Stimulated activated CD8-positive, alpha-beta memory T cell treated with anti-CD3 and anti-CD28 coated beads, Interleukin-4, amount 100 ng/mL, for 1 hour (primary cell): ENCODE results near the gene RNF150.

Experiments used
- DNase-seq, 2 donors: peaks; one replicate each; pipeline ENCODE4 v3.0.0-alpha.2; 2020; ENCODE audit warnings: low read depth in 2 of 2, low spot score in 1 of 2

The RNF150 gene

DNA sequence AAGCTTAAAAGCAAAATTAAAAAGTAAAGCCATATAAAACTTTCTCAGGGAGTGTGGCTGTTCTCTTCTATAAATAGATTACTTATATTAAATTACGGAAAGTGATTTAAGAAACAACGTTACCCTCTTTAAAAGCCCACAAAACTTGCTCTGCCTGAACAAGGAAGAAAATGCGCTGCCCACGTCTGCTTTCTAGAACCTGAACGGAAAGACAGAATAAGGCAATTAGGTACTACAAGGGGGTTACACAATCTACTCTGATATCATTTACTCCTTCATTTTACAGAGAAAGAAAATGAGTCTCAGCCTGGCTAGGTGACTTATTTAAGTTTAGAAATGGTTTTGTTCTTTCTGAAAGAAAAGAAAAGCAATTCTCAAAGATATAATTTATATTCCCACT, 147.2 kb downstream of the RNF150 start:
- DNase-seq = no peak

DNA sequence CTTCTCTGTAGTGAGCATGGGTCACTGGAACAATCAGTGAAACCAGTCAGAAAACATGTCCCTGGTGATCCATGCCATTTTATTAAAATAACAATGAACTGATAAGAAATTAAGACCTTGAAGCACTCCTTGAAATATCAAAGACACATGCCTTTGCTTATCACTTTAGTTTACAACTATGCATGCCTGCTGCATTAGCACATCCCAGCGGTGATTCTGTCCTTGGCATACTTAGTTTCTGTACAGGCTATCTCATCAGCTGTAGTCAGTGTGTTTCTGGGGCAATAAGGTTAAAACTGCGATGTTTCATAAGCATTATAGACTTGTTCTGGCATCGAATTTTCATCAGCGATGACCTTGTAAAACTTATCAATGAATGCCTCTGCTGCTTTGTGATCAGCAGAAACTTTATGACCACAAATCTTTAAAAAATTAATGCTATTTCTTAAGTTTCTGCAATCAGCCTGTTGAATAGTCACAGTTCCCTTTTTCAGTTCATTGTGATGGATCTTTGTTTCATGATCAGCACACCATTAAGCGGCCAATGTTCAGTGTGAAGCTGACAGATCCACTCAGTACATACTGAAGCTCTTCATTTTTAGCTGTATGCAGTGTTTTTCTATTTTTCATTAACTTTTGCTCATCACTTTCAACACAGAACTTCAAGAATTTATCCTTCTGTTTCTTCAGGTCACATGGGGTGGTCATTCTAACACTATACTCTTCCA, 150.5 kb downstream of the RNF150 start:
- DNase-seq = no peak

GRCh38 chr4:140980426-140981200, 152.7 kb downstream of the RNF150 start:
- no peak for DNase-seq

GRCh38 chr4:140976768-140977167, 156.5 kb downstream of the RNF150 start:
- DNase-seq = no peak

DNA sequence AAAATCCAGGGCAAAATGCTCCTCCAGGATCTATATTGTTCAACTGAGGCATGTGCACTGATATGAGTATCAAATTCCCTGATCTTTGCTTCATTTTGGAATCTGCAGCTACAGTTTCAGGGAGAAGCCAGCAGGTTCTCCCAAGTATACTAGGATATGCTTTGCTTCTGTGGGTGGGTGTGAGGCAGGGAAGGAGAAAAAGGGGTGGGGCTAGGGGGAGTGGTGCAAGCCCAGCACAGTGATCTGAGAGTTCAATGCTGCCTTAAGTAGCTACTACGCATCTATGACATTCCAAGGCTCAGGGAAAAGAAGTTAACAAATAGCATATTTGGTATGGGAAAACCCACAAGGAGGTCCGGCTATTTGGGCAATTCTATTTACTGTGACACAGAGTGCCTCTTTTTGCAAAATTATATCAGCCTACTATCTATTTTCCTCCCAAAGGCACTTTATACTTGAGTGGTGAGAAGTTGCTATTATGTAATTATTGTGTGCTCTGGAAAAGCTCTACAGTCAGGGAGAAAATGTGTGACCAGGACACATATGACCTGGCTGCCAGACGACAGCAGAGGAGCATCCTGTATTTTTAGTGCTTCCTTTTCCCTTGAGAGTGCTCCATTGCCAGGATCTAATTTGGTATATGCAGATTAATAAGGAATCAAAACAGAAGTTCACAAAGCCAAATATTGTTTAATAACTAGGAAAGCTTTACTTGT, 162.0 kb downstream of the RNF150 start:
- no peak for DNase-seq

GRCh38 chr4:140969296-140969695, 164.0 kb downstream of the RNF150 start:
- no peak for DNase-seq

DNA sequence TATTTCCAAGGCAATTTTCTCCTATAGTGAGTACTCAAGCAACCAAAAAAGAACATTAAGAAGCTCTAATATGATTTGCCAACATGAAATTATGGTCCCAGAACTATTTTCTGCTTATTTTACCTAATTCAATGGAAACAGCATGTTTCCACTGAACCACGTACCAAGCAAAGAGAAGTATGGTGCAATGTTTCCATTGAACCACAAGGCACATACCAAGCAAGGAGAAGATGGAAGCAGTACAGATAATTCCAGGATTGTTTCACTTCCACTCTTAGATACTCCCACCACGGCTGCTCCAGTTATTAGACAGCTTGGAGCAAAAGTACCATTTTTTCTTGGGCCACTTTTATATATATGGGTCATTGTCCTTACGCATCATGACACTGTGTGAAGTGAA, 164.9 kb downstream of the RNF150 start:
- DNase-seq = no peak

DNA sequence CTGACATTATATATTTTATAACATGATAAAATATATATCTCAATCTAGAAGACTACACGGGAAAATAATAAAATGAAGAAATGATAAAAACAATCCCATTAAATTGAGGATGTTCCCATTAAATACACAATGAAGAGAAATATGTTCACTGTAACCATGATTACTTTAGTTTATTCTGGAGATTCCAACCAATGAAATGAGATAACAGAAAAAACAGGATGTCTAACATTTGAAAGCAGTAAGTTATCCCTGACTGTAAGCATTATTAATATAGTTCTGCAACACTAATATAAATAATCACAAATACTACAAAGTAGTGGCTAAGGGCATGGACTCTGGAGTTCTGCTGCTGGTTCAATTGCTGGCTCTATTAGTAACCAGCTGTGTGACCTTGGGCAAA, 169.4 kb downstream of the RNF150 start:
- DNase-seq = no peak

- no peak for DNase-seq
Observed at GRCh38 chr4:140955641-140956040, 177.6 kb downstream of the RNF150 start.

DNA sequence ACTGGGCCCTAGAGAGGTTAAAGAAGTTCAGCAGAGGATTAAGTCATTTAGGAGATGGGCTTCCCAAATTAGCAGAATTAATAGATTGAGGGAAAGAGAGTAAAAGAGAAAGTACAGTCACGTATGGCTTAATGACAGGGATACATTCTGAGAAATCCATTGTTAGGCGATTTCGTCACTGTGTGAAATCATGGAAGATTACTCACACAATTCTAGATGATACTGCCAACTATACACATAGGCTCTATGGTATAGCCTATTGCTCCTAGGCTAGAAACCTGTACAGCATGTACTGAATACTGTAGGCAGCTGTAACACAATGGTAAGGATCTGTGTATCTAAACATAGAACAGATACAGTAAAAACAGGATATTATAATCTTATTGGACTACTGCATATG, 180.6 kb downstream of the RNF150 start:
- no peak for DNase-seq

DNA sequence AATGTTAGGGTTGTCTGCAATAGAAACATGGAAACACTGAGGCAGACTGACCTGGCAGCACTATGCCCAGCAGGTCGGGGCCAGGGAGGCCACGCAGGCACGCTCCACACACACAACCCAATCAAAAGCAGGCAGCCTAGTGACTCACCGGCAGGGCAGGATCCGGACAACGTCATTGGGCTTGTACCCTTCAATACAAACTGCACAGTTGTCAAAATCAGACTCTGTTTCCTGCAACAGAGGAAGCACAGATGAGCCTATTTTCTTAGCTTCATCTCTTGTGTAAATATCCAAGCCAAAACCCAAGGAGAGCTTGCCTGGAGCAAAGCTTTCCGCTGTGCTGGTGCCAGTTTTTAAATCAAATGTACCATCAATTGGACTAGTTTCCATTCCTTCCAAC, 185.8 kb downstream of the RNF150 start:
- DNase-seq = no peak

- DNase-seq = no peak
Observed at GRCh38 chr4:140945106-140945505, 188.2 kb downstream of the RNF150 start.

DNA sequence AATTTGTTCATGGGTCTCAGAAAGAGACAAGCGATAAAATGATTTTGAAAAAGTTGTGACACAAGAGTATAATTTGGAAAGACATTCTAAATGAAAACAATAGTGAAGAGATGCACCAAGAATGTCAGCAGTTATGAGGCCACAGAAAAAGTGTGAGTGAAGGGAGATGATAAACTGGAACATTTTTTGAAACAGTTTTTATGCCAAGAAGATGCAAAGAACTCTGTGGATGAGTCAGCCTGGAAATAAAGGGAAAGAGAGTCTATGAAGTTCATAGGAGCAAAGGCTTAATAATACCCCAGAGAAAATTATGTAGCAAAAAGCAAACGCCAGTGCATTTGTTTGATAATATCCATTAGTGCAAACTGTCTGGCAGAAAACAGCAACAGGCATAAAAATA, 188.7 kb downstream of the RNF150 start:
- no peak for DNase-seq

DNA sequence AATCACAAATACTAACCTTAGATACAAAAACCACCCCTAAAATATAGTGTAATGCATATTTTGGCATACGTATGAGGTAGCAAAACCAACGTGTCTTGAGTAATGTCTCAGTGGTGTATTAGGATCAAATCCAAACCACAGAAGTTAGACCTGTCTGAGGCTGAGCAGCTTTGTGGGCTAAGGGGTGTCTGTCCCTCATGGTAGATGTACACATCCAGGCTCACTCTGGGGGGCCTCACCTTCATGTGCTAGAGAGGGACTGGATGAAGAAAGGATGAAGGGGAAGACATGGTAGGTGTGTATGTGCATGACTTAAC, 189.1 kb downstream of the RNF150 start:
- DNase-seq = no peak

- no peak for DNase-seq
Observed at GRCh38 chr4:140943486-140944198, 189.6 kb downstream of the RNF150 start.

- DNase-seq = no peak
Observed at GRCh38 chr4:140940589-140940988, 192.7 kb downstream of the RNF150 start.

- no peak for DNase-seq
Observed at GRCh38 chr4:140937866-140938265, 195.4 kb downstream of the RNF150 start.

DNA sequence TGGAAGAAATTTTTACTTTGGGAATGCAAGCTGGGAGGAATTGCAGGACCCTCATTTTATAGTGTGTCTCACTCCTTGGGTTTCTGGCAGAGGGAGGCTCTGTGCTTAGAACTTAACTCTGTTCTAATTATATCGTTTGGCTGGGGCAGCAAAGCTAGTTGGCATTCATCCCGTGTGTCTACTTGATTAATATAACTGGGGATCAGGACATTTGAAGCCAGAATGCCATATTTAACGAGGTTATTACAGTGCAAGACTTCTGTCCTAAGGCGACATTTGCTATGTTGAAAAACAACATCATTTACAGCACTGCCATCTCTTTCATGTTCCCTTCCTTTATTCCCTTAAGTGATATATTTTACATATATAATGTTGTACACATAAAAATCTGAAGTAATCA, 198.0 kb downstream of the RNF150 start:
- no peak for DNase-seq

- DNase-seq = no peak
Observed at GRCh38 chr4:140932501-140933045, 200.7 kb downstream of the RNF150 start.

DNA sequence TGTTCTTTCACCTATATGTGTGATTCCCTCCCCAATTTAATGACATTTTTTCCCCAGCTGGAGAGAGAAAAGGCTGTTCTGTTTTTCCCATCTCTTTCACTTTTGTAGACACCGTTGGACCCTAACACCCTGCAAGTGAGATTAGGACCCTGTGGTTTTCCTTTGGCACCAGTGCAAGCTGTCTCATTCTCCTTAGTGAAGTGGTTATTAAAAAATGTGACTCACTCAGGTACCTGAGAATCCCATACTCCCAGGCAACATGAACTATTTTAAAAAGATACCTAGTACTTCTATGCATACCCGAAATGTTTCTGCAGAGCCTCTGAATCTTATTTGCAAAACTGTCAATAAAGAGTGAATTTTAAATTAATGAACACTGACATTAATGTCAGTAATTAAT, 201.4 kb downstream of the RNF150 start:
- DNase-seq = no peak

GRCh38 chr4:140930557-140930956, 202.7 kb downstream of the RNF150 start:
- DNase-seq = no peak
